ENCODE data around the gene WHAMM. TPM values are rescaled to one million over a fixed set of nuclear protein-coding genes. Genes with fewer than 3 reads are reported as not detected.

Gene WHAMM
- total RNA-seq, 1 donor from 2014 or later: 9.3 TPM

DNA sequence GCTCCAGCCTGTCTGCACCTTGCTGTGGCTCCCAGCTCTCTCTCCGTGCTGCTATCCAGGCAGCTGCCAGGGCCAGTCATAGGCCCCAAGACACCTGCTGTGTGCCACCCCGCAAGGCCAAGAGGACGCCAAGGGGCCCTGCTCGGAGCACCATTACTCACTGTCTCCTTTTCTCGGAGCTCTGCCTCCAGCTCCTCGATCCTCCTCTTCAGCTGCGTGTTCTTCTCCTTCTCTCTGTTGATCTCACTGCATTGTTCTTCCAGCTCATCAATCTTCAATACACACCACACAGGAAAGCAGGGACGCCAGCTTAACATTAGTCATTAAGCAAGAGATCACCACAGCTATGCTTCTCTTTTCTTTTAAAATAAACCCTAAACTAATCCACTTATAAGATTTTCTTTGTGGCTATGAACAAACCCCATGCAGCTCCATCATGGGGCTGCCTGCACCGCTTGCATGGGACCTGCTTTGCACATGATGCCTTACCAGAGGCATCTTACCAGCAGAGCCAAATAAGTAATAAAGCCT is 42.6 kb downstream of the WHAMM start:
- Mint-ChIP-seq H3K4me3 (ENCODE audit: unreplicated experiment) (no peak overlapping the region), H3K27me3 (ENCODE audit: unreplicated experiment) (peaks cover 5% of the 10 kb centered on the region), H3K36me3 (ENCODE audit: low read depth, unreplicated experiment) (peaks cover 2% of the 10 kb centered on the region), H3K4me1 (ENCODE audit: unreplicated experiment) (peaks cover 7% of the 10 kb centered on the region), H3K9me3 (ENCODE audit: unreplicated experiment) (no peaks in the 10 kb centered on the region), H3K27ac (ENCODE audit: unreplicated experiment) (no peak overlapping the region)
- TF ChIP-seq, protein P1, sequence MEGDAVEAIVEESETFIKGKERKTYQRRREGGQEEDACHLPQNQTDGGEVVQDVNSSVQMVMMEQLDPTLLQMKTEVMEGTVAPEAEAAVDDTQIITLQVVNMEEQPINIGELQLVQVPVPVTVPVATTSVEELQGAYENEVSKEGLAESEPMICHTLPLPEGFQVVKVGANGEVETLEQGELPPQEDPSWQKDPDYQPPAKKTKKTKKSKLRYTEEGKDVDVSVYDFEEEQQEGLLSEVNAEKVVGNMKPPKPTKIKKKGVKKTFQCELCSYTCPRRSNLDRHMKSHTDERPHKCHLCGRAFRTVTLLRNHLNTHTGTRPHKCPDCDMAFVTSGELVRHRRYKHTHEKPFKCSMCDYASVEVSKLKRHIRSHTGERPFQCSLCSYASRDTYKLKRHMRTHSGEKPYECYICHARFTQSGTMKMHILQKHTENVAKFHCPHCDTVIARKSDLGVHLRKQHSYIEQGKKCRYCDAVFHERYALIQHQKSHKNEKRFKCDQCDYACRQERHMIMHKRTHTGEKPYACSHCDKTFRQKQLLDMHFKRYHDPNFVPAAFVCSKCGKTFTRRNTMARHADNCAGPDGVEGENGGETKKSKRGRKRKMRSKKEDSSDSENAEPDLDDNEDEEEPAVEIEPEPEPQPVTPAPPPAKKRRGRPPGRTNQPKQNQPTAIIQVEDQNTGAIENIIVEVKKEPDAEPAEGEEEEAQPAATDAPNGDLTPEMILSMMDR (IDR thresholded peaks at IDR 0.05; ENCODE audit: unreplicated experiment): no peak
- DNase-seq (ENCODE audit: low spot score): no peak

GRCh38 chr15:82852941-82853561 is 43.6 kb downstream of the WHAMM start:
- Mint-ChIP-seq H3K4me3 (ENCODE audit: unreplicated experiment) (no peak overlapping the region), H3K36me3 (ENCODE audit: low read depth, unreplicated experiment) (no peaks in the 10 kb centered on the region), H3K27ac (ENCODE audit: unreplicated experiment) (no peak overlapping the region), H3K9me3 (ENCODE audit: unreplicated experiment) (no peaks in the 10 kb centered on the region), H3K27me3 (ENCODE audit: unreplicated experiment) (peaks cover 5% of the 10 kb centered on the region), H3K4me1 (ENCODE audit: unreplicated experiment) (peaks cover 7% of the 10 kb centered on the region)
- no peak for DNase-seq (ENCODE audit: low spot score)
- TF ChIP-seq, protein P1 (IDR thresholded peaks at IDR 0.05; ENCODE audit: unreplicated experiment): no peak

GRCh38 chr15:82854554-82854953 is 45.1 kb downstream of the WHAMM start:
- TF ChIP-seq, protein P1 (IDR thresholded peaks at IDR 0.05; ENCODE audit: unreplicated experiment): no peak
- H3K27ac Mint-ChIP-seq (ENCODE audit: unreplicated experiment): no peak overlapping the region
- H3K4me1 Mint-ChIP-seq (ENCODE audit: unreplicated experiment): peaks cover 4% of the 10 kb centered on the region
- H3K4me3 Mint-ChIP-seq (ENCODE audit: unreplicated experiment): no peak overlapping the region
- no peaks in the 10 kb centered on the region for H3K36me3 Mint-ChIP-seq (ENCODE audit: low read depth, unreplicated experiment)
- no peak for DNase-seq (ENCODE audit: low spot score)
- H3K9me3 Mint-ChIP-seq (ENCODE audit: unreplicated experiment): no peaks in the 10 kb centered on the region
- peaks cover 5% of the 10 kb centered on the region for H3K27me3 Mint-ChIP-seq (ENCODE audit: unreplicated experiment)

GRCh38 chr15:82855286-82856100 is 46.1 kb downstream of the WHAMM start:
- peaks cover 1% of the 10 kb centered on the region for H3K27me3 Mint-ChIP-seq (ENCODE audit: unreplicated experiment)
- H3K4me1 Mint-ChIP-seq (ENCODE audit: unreplicated experiment): no peaks in the 10 kb centered on the region
- H3K9me3 Mint-ChIP-seq (ENCODE audit: unreplicated experiment): no peaks in the 10 kb centered on the region
- no peak for DNase-seq (ENCODE audit: low spot score)
- TF ChIP-seq, protein P1 (IDR thresholded peaks at IDR 0.05; ENCODE audit: unreplicated experiment): no peak
- H3K27ac Mint-ChIP-seq (ENCODE audit: unreplicated experiment): no peak overlapping the region
- no peaks in the 10 kb centered on the region for H3K36me3 Mint-ChIP-seq (ENCODE audit: low read depth, unreplicated experiment)
- H3K4me3 Mint-ChIP-seq (ENCODE audit: unreplicated experiment): no peak overlapping the region
